PC-9 (cell line): Measurements from ENCODE around the gene UGT1A7.

Experiments
- EZH2 ChIP-seq: fragments of 200-600 bp; sonication (generic); IDR thresholded peaks from 2 replicates; pipeline ENCODE4 v1.8.0; 2017; ENCODE audit warnings: antibody characterized with exemption, low read depth
- TF ChIP-seq, protein P1 (sequence below): fragments of 200-600 bp; sonication (generic); conservative IDR thresholded peaks from 2 replicates; pipeline ENCODE4 v1.6.1; 2017; ENCODE audit warnings: mixed run types, antibody characterized with exemption, mild to moderate bottlenecking, moderate library complexity

DNA sequence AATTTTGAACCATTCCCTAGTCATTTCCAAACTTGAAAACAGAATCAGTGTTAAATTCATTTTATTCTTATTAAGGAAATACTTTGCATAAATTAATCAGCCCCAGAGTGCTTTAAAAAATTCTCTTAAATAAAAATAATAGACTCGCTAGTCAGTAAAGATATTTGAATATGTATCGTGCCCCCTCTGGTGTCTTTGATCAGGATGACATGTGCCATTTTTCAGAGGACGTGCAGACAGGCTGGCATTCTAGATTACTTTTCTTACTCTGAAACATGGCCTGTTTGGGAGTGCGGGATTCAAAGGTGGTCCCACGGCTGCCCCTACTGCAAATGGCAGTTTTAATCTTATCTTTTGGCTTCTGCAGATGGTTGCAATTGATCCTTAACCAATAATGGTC, 90.9 kb downstream of the UGT1A7 start:
- TF ChIP-seq, protein P1, sequence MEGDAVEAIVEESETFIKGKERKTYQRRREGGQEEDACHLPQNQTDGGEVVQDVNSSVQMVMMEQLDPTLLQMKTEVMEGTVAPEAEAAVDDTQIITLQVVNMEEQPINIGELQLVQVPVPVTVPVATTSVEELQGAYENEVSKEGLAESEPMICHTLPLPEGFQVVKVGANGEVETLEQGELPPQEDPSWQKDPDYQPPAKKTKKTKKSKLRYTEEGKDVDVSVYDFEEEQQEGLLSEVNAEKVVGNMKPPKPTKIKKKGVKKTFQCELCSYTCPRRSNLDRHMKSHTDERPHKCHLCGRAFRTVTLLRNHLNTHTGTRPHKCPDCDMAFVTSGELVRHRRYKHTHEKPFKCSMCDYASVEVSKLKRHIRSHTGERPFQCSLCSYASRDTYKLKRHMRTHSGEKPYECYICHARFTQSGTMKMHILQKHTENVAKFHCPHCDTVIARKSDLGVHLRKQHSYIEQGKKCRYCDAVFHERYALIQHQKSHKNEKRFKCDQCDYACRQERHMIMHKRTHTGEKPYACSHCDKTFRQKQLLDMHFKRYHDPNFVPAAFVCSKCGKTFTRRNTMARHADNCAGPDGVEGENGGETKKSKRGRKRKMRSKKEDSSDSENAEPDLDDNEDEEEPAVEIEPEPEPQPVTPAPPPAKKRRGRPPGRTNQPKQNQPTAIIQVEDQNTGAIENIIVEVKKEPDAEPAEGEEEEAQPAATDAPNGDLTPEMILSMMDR = no peak
- no peak for TF ChIP-seq EZH2
